GM12878 (cell line): Measurements from ENCODE around the gene DHX30. TPM values are rescaled to one million over a fixed set of nuclear protein-coding genes. Genes with fewer than 3 reads are reported as not detected.

Source experiments
- ATAC-seq: fragments of 200-7000 bp; cut with Tn5 transposase; 3 replicates; pipeline ENCODE4 v1.9.1; 2020; ENCODE audit warnings: mild to moderate bottlenecking, moderate library complexity
- BruUV-seq: library from RNA; stranded (reverse); fragments of 400-500 nt; replicated peaks from 2 replicates; lab custom pipeline; 2021; lab: Mats Ljungman, UMichigan
- CTCF ChIA-PET: fragments of 300-600 bp; sonication (Branson Sonifier 250); formaldehyde crosslinking; extraction: SDS; loops from one replicate; lab custom pipeline; 2021; ENCODE audit warnings: inconsistent platforms; lab: Yijun Ruan, JAX
- POLR2A ChIA-PET: fragments of 350-600 bp; formaldehyde crosslinking; extraction: SDS; loops from one replicate; lab custom pipeline; 2021; ENCODE audit warnings: inconsistent platforms; lab: Charles Lee
- RAD21 ChIA-PET: fragments of 300-600 bp; sonication (Branson Sonifier 250); formaldehyde crosslinking; loops from one replicate; lab custom pipeline; 2023; ENCODE audit warnings: antibody characterized with exemption; ENCODE audit not compliant: unreplicated experiment; lab: Charles Lee
- SMC1A ChIA-PET: fragments of 300-600 bp; sonication (Branson Sonifier 250); formaldehyde crosslinking; loops from one replicate; lab custom pipeline; 2023; ENCODE audit not compliant: unreplicated experiment, uncharacterized antibody; lab: Charles Lee
- DNase-seq: peaks from one replicate; pipeline ENCODE4 v3.0.0-alpha.2; 2011; ENCODE audit warnings: low read depth, low spot score
- FAIRE-seq: peaks from 3 replicates; lab custom pipeline; 2011; peaks lifted over from hg19 to GRCh38; lab: Jason Lieb, UNC
- H2AFZ ChIP-seq: 2 replicates; pipeline ENCODE4 v1.6.0; 2011; ENCODE audit warnings: low read depth, low read length, control low read depth; ENCODE audit not compliant: control insufficient read depth
- H3K27ac ChIP-seq: 2 replicates; pipeline ENCODE4 v1.5.1; 2011; ENCODE audit warnings: control low read depth; ENCODE audit not compliant: control insufficient read depth, insufficient read depth
- H3K27me3 ChIP-seq, 2 experiments: replicated peaks in 1 of 2; 2 replicates each; pipeline versions ENCODE4 v1.6.0 to v1.6.1; 2011; ENCODE audit warnings: low read length in 1 of 2; ENCODE audit not compliant: control insufficient read depth in 2 of 2, insufficient read depth in 2 of 2
- H3K36me3 ChIP-seq, 2 experiments: 2 replicates each; pipeline ENCODE4 v1.5.1; 2011; ENCODE audit warnings: low read length in 1 of 2; ENCODE audit not compliant: control insufficient read depth in 2 of 2, insufficient read depth in 2 of 2
- H3K4me1 ChIP-seq: 2 replicates; pipeline ENCODE4 v1.6.1; 2011; ENCODE audit warnings: mild to moderate bottlenecking, low read length, moderate library complexity, mixed read lengths; ENCODE audit not compliant: control insufficient read depth, insufficient read depth
- H3K4me2 ChIP-seq: 2 replicates; pipeline ENCODE4 v1.6.0; 2011; ENCODE audit warnings: control low read depth; ENCODE audit not compliant: control insufficient read depth, insufficient read depth
- H3K4me3 ChIP-seq: fragments of 200-600 bp; sonication (generic); 2 replicates; pipeline ENCODE4 v1.5.1; 2016
- H3K79me2 ChIP-seq: 2 replicates; pipeline ENCODE4 v1.6.0; 2011; ENCODE audit warnings: low read length; ENCODE audit not compliant: control insufficient read depth, insufficient read depth
- H3K9ac ChIP-seq: 2 replicates; pipeline ENCODE4 v1.8.0; 2011; ENCODE audit warnings: low read length, control low read depth, mixed read lengths; ENCODE audit not compliant: control insufficient read depth, insufficient read depth
- H3K9me3 ChIP-seq: replicated peaks from 3 replicates; pipeline ENCODE4 v1.5.1; 2011; ENCODE audit warnings: mild to moderate bottlenecking, low read length; ENCODE audit not compliant: control insufficient read depth, insufficient read depth
- H4K20me1 ChIP-seq: 2 replicates; pipeline ENCODE4 v1.6.0; 2011; ENCODE audit not compliant: control insufficient read depth, insufficient read depth
- ASH2L ChIP-seq: fragments of 300-600, 200-600 bp; sonication (generic); IDR thresholded peaks from 2 replicates; pipeline ENCODE4 v1.6.1; 2017; ENCODE audit warnings: low read depth, mild to moderate bottlenecking, borderline replicate concordance
- CREB1 ChIP-seq: IDR thresholded peaks from 2 replicates; pipeline ENCODE4 v1.6.1; 2012; ENCODE audit warnings: low read depth, mild to moderate bottlenecking, inconsistent platforms
- KAT2A ChIP-seq: conservative IDR thresholded peaks from 2 replicates; pipeline ENCODE4 v1.6.1; 2011; ENCODE audit warnings: low read depth, low read length; ENCODE audit not compliant: control insufficient read depth
- MYC ChIP-seq: IDR thresholded peaks from 2 replicates; pipeline ENCODE4 v1.6.1; 2011; ENCODE audit warnings: mild to moderate bottlenecking, low read length, moderate library complexity, inconsistent platforms; ENCODE audit not compliant: insufficient read depth, insufficient replicate concordance, insufficient read length, severe bottlenecking
- NR2C1 ChIP-seq: fragments of 450-650 bp; IDR thresholded peaks from 2 replicates; pipeline ENCODE4 v1.6.1; 2017; ENCODE audit warnings: antibody characterized with exemption, mild to moderate bottlenecking, moderate library complexity
- PAX5 ChIP-seq: IDR thresholded peaks from 2 replicates; pipeline ENCODE4 v1.6.1; 2011; ENCODE audit warnings: low read depth, low read length, borderline replicate concordance
- PAX8 ChIP-seq: fragments of 450-650 bp; IDR thresholded peaks from 2 replicates; pipeline ENCODE4 v1.6.1; 2017; ENCODE audit warnings: mild to moderate bottlenecking, moderate library complexity
- TBL1XR1 ChIP-seq: IDR thresholded peaks from 2 replicates; pipeline ENCODE4 v1.6.1; 2012; ENCODE audit warnings: low read depth, low read length, improper control_type of control experiment
- TCF3 ChIP-seq: IDR thresholded peaks from 2 replicates; pipeline ENCODE4 v1.6.1; 2012; ENCODE audit warnings: low read depth, mild to moderate bottlenecking, low read length, borderline replicate concordance; ENCODE audit not compliant: insufficient read depth
- ZSCAN29 ChIP-seq: fragments of 450-650 bp; IDR thresholded peaks from 2 replicates; pipeline ENCODE4 v1.6.1; 2017; ENCODE audit warnings: mild to moderate bottlenecking, moderate library complexity
- ZZZ3 ChIP-seq: IDR thresholded peaks from 2 replicates; pipeline ENCODE4 v1.6.1; 2011; ENCODE audit warnings: low read depth; ENCODE audit not compliant: control insufficient read depth, insufficient read length
- WGBS: methylation state at CpG from one replicate; pipeline ENCODE4 v1.1.6; 2016; ENCODE audit warnings: low lambda C conversion rate; ENCODE audit not compliant: insufficient replicate concordance, insufficient coverage; ENCODE audit errors: missing lambda C conversion rate; 5-methylcytosine and 5-hydroxymethylcytosine counted together
- in situ Hi-C: fragments of 300-500 bp; cut with MboI; formaldehyde crosslinking; loops from 9 replicates; pipeline ENCODE4 v1.14.3; 2018; ENCODE audit warnings: mixed read lengths
- intact Hi-C: fragments of 100-400 bp; cut with micrococcal nuclease; formaldehyde crosslinking; loops from one replicate; pipeline ENCODE4 v1.14.2; 2022; ENCODE audit not compliant: unreplicated experiment
- polyA plus RNA-seq, 11 experiments: library from polyadenylated mRNA; depleted of rRNA in 4 of 11; unstranded in 6 of 11; stranded (reverse) in 5 of 11; fragments of >200 nt; fragmentation: Nextera tagmentation in 4 of 11; fragmentation: Illumina TruSeq in 1 of 11; extraction: Ambion mirVana in 4 of 11; extraction: Trizol in 1 of 11; gene quantifications; 1 replicate in 1 of 11; 2 replicates in 10 of 11; pipeline versions ENCODE4 v1.2.1 to v1.2.3, GENCODE V29; 2011 to 2016; ENCODE audit warnings: inconsistent platforms in 2 of 11, missing spikeins in 2 of 11, low read depth in 1 of 11
- total RNA-seq, 4 experiments: library from RNA; depleted of rRNA in 3 of 4; stranded (reverse); fragments of >200 nt in 3 of 4; fragmentation: Illumina TruSeq in 1 of 4; extraction: Trizol in 1 of 4; gene quantifications; 2 replicates each; pipeline versions ENCODE4 v1.2.1 to v1.2.3, GENCODE V29; 2013 to 2021
- TF ChIP-seq, protein P1 (sequence below): fragments of 450-650 bp; IDR thresholded peaks from 2 replicates; pipeline ENCODE4 v1.6.1; 2017; ENCODE audit warnings: mild to moderate bottlenecking
- TF ChIP-seq, protein P2 (sequence below): IDR thresholded peaks from 2 replicates; pipeline ENCODE4 v1.6.1; 2011; ENCODE audit warnings: mild to moderate bottlenecking, low read depth, low read length, moderate library complexity; ENCODE audit not compliant: insufficient replicate concordance
- TF ChIP-seq, protein P3 (sequence below): fragments of 450-650 bp; IDR thresholded peaks from 2 replicates; pipeline ENCODE4 v1.6.1; 2016; ENCODE audit warnings: mild to moderate bottlenecking, moderate library complexity, borderline replicate concordance

Gene DHX30
- total and polyA plus RNA-seq, 10 of the 15 experiments (the other 5 are each of a cell fraction or from before 2014, with no cell fraction given) = 9.5 to 75.3 (median 47.8) TPM

DNA sequence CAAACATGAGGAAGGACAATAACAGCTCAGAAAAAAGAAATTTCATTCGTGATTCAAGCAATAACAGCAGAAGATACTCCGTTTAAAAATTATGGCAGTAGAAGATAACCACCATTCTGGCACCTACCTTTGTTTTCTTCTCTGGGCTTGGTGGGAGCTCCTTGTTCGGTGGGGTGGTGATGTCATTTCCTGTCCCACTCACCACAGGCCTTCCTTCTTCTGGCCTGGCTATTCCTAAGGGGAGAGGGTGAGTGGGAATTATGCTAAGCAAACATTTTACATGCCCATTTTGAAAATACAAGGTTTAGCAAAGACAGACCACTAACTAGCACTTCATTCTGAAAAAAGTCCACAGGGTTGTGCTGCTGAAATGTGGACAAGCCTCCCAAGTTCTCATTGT lies 74.4 kb downstream of the DHX30 start:
- H2AFZ ChIP-seq = no peak overlapping the region
- H3K4me3 ChIP-seq = no peak overlapping the region
- H3K9me3 ChIP-seq = no peaks in the 10 kb centered on the region
- RAD21 ChIA-PET = no interaction called here
- BruUV-seq = no TSS peak
- no peak overlapping the region for H3K4me2 ChIP-seq
- in situ Hi-C loops = no loop called here
- ATAC-seq = no peak
- POLR2A ChIA-PET = interaction anchor here (0.6 to 1.1 kb wide), 2 partner anchors 294 to 366 kb away, joined by 3 read pairs; no protein-coding TSS in a partner anchor
- no peaks in the 10 kb centered on the region for H3K4me1 ChIP-seq
- TF ChIP-seq ZZZ3 = no peak
- no peak for TF ChIP-seq NR2C1
- TF ChIP-seq KAT2A = no peak
- TF ChIP-seq, protein P1, sequence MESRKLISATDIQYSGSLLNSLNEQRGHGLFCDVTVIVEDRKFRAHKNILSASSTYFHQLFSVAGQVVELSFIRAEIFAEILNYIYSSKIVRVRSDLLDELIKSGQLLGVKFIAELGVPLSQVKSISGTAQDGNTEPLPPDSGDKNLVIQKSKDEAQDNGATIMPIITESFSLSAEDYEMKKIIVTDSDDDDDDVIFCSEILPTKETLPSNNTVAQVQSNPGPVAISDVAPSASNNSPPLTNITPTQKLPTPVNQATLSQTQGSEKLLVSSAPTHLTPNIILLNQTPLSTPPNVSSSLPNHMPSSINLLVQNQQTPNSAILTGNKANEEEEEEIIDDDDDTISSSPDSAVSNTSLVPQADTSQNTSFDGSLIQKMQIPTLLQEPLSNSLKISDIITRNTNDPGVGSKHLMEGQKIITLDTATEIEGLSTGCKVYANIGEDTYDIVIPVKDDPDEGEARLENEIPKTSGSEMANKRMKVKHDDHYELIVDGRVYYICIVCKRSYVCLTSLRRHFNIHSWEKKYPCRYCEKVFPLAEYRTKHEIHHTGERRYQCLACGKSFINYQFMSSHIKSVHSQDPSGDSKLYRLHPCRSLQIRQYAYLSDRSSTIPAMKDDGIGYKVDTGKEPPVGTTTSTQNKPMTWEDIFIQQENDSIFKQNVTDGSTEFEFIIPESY = no peak
- no peak for TF ChIP-seq ZSCAN29
- no peak for TF ChIP-seq TBL1XR1
- TF ChIP-seq TCF3 = no peak
- no peak for TF ChIP-seq PAX5
- no peak for TF ChIP-seq CREB1
- no peak for TF ChIP-seq PAX8
- TF ChIP-seq, protein P2, sequence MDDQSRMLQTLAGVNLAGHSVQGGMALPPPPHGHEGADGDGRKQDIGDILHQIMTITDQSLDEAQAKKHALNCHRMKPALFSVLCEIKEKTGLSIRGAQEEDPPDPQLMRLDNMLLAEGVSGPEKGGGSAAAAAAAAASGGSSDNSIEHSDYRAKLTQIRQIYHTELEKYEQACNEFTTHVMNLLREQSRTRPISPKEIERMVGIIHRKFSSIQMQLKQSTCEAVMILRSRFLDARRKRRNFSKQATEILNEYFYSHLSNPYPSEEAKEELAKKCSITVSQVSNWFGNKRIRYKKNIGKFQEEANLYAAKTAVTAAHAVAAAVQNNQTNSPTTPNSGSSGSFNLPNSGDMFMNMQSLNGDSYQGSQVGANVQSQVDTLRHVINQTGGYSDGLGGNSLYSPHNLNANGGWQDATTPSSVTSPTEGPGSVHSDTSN = no peak
- TF ChIP-seq ASH2L = no peak
- TF ChIP-seq MYC = no peak
- TF ChIP-seq, protein P3, sequence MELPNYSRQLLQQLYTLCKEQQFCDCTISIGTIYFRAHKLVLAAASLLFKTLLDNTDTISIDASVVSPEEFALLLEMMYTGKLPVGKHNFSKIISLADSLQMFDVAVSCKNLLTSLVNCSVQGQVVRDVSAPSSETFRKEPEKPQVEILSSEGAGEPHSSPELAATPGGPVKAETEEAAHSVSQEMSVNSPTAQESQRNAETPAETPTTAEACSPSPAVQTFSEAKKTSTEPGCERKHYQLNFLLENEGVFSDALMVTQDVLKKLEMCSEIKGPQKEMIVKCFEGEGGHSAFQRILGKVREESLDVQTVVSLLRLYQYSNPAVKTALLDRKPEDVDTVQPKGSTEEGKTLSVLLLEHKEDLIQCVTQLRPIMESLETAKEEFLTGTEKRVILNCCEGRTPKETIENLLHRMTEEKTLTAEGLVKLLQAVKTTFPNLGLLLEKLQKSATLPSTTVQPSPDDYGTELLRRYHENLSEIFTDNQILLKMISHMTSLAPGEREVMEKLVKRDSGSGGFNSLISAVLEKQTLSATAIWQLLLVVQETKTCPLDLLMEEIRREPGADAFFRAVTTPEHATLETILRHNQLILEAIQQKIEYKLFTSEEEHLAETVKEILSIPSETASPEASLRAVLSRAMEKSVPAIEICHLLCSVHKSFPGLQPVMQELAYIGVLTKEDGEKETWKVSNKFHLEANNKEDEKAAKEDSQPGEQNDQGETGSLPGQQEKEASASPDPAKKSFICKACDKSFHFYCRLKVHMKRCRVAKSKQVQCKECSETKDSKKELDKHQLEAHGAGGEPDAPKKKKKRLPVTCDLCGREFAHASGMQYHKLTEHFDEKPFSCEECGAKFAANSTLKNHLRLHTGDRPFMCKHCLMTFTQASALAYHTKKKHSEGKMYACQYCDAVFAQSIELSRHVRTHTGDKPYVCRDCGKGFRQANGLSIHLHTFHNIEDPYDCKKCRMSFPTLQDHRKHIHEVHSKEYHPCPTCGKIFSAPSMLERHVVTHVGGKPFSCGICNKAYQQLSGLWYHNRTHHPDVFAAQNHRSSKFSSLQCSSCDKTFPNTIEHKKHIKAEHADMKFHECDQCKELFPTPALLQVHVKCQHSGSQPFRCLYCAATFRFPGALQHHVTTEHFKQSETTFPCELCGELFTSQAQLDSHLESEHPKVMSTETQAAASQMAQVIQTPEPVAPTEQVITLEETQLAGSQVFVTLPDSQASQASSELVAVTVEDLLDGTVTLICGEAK = no peak
- H3K27ac ChIP-seq = no peak overlapping the region
- no peaks in the 10 kb centered on the region for H3K27me3 ChIP-seq
- H3K9ac ChIP-seq = no peak overlapping the region
- no peaks in the 10 kb centered on the region for H4K20me1 ChIP-seq
- H3K79me2 ChIP-seq = no peaks in the 10 kb centered on the region
- H3K36me3 ChIP-seq = peaks cover 2 to 10% of the 10 kb centered on the region in 2 experiments
- no peak for FAIRE-seq
- WGBS = 81% methylated on average over 3 of the region's 3 CpGs
- intact Hi-C loops = no loop called here
- CTCF ChIA-PET = no interaction called here
- DNase-seq = no peak
- SMC1A ChIA-PET = interaction anchor here (0.8 kb wide), 1 partner anchor 50 kb away, joined by 3 read pairs; no protein-coding TSS in a partner anchor
